ENCODE results near the gene FAM136A.
"Not testable (repeated sequence)": the region's sequence is repeated elsewhere in the genome, so short reads cannot be mapped to it uniquely, and the experiment has no call there.

Gene FAM136A

DNA sequence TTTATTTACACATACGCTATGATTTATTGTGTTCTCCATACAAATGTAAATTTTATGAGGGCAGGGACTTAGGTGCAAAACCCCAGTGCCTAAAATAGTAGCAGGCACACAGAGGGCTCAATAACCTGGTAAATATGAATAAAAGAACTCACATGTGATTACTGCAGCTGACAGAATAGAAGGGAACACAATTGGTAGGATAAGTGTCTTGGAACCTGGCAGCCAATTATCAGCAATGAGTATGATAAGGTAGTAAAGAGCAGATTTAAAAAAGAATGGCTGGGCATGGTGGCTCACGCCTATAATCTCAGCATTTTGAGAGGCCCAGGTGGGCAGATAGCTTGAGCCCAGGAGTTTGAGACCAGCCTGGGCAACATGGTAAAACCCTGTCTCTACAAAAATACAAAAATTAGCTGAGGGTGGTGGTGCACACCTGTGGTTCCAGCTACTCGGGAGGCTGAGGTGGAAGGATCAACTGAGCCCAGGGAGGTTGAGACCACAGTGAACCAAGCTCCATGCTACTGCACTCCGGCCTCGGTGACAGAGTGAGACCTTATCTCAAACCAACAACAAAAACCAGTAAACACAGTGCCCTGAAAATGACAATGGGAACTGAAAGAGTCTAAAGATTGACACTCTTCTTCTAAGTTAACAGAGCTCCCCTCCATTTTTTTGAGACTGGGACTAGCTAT lies 18.2 kb downstream of the FAM136A start:
- DNase-seq: no peak

DNA sequence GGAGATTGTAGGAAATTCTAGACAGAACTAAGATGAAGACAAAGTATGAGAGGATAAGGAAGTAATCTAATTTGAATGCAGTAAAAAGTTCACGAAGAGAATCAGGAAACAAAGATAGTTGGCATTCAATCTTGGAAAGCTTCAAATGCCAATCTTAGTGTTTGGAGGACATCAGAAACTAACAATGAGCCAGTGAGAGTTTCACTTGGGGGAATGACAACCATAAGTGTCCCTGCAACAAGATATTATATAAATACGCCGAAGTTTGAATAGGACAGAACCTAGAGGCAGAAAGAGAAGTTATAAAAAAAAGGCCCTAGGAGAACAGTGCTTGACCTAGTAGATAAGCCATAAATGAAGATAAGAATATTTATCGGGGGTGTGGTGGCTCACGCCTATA lies 19.4 kb downstream of the FAM136A start:
- no peak for DNase-seq

DNA sequence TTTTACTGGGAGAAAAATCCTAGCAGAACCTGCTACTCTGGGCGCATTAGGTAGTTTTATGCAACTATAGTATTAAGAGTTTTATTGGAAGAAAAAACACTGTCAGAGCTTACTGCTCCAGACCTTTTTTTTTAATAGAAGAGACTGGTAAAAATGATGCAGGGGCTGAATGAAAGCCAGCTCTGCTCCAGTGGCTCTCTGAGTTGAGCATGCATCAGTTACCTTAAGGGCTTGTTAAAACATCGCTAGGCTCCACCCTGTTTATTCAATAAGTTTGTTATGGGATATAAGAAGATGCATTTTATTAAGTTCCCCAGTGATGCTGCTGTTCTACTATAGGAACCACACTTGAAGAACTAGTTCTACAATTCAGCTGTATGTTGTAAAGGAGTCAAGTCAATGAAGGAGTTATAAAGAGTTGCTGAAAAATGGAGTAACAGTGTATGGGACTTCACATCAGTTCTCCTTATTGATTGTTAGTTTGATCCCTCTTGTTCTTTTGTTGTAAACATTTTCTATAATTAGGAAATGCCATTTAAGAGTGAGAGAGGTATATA lies 21.5 kb downstream of the FAM136A start:
- DNase-seq: no peak

DNA sequence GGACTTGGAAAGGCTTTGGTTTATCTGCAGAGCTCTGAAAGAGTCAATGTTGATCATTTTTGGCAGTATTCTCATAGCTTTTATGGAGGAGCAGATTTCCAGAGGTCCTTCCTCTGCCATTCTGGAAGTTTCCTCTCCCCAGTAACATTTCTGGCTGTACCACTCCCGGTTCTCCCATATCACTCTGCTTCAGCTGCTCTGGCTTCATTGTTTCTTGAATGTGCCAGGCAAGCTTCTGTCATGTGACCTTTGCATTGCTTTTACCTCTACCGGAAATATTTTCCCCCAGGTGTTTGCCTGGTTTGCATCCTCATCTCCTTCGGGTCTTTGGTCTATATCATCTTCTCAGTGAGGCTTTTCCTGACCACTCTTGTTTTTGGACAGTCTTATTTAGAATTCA lies 31.5 kb downstream of the FAM136A start:
- no peak for DNase-seq

- not testable (repeated sequence) for DNase-seq
Measured at GRCh38 chr2:70269422-70270302, 32.2 kb downstream of the FAM136A start.

DNA sequence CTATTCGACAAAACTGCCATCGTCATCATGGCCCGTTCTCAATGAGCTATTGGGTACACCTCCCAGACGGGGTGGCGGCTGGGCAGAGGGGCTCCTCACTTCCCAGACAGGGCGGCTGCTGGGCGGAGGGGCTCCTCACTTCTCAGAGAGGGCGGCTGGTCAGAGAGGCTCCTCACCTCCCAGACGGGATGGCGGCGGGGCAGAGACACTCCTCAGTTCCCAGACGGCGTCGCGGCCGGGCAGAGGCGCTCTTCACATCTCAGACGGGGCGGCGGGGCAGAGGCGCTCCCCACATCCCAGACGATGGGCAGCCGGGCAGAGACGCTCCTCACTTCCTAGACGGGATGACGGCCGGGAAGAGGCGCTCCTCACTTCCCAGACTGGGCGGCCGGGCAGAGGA lies 34.9 kb downstream of the FAM136A start:
- DNase-seq: not testable (repeated sequence)

- DNase-seq: no peak
Measured at GRCh38 chr2:70261501-70261900, 40.4 kb downstream of the FAM136A start.

DNA sequence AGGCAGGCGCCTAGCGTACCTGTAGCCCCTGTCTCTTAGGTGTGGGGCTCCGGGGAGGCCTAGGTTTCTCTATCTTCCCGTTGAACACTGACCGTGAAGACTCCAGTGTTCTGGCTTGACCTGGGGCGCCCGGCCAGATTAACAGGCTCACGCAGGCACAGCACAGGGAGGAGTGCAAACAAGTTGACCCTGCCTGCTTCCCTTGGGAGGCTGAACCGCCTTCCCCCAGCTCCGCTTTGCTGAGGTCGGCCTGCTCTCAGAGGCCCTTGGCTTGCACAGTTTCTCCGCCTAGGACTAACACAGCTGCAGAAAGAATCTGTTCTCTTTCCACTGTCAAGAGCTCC lies 43.4 kb downstream of the FAM136A start:
- DNase-seq: no peak

GRCh38 chr2:70255637-70256314 lies 46.1 kb downstream of the FAM136A start:
- no peak for DNase-seq

- DNase-seq: no peak
Measured at GRCh38 chr2:70250434-70250833, 51.4 kb downstream of the FAM136A start.

DNA sequence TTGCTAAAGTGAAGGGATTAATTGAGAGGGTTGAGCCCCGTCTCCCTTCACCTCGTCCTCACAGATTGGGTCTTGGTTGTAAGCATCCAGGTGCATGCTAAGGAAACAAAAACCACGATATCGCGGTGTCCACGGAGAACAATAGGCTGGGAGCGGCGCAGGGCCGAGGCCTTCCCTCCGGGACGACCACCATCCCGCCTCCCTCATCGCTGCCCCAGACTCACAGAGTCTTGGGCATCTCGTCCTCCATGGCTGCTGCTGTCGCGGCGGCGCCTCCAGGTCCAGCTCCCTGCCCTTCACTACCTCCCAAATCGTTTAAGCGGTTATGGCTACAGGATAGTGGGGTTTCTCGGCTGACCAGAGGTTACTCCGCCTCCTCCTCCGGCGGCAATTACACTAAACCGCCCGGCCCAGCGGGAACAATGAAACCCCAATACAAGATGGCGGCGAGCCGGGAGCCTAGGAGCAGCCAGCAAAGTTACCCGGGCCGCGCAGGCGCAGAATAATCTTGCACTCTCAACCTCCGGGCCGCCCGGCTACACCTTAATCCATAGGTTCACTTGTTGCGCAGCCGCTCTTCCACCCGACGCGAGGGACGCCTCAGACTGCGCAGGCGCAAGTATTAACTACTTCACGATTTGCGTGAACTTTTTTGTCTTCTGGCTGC lies 53.6 kb downstream of the FAM136A start, which contains the start of gene TIA1:
Gene TIA1, minus strand, starts transcription at position 448 of the 667 bp plus-strand sequence. Its CDS starts 198 bp downstream, at position 250.
- peak; percentile 97 for DNase-seq

DNA sequence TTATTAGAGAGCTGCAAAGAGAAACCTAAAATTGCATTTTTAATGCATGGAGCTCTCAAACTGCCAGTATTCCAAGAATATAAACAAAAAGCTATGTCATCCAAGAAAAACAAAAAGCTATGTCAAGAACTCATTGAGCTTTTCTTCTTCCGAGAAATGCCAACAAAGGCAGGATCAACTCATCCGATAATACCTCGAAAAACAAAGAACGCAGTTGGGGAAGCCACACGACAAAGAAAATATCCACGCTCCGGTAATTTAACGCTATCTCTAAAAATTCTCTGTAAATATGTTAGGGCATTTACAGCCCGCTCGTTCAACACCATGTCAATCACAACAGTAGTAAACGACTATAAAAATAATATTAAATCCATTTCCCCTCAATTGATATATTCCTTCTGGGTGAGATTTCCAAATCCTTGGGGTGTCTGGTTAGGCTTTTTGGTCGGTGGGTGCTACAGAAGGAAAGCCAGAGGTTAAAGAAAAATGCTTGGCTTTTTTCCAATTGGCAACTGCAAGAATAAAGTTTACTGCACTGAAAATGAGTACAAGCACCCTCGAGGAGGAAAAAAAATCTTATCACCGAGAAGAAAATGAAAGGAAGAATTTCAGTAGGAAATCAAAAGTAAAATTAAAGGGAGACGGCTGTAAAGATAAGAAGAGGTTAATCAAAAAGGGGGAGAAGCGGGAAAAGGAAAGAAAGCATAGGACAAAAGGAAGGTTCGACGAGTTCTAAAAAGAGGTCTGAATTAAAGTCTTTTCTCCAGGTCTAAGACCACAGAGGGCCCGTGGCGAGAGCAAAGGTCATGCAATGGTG lies 54.3 kb downstream of the FAM136A start:
- DNase-seq: no peak

Measured in effector CD4-positive, alpha-beta T cell (primary cell).